ENCODE data around the gene PDGFB. TPM values are rescaled to one million over a fixed set of nuclear protein-coding genes. Genes with fewer than 3 reads are reported as not detected.

Gene PDGFB
- total RNA-seq, 1 experiment from 2014 or later, result 8.3 TPM

GRCh38 chr22:39209756-39210155, 35.0 kb downstream of the PDGFB start:
- H3K36me3 ChIP-seq (ENCODE audit: control insufficient read depth, insufficient read depth, low read length), result no peaks in the 10 kb centered on the region
- no peaks in the 10 kb centered on the region for H3K9me3 ChIP-seq
- no peaks in the 10 kb centered on the region for H3K27me3 ChIP-seq (replicated peaks; ENCODE audit: control insufficient read depth, insufficient read depth, low read length)
- Mint-ChIP-seq H3K27me3 (ENCODE audit: insufficient read depth, unreplicated experiment) (no peaks in the 10 kb centered on the region), H3K4me1 (ENCODE audit: low read depth, unreplicated experiment) (peaks cover 36% of the 10 kb centered on the region), H3K27ac (ENCODE audit: unreplicated experiment) (no peak overlapping the region), H3K36me3 (ENCODE audit: insufficient read depth, unreplicated experiment) (peaks cover 13% of the 10 kb centered on the region), H3K9me3 (ENCODE audit: unreplicated experiment) (no peaks in the 10 kb centered on the region), H3K4me3 (ENCODE audit: unreplicated experiment) (no peak overlapping the region)
- peaks cover 39% of the 10 kb centered on the region for H3K4me1 ChIP-seq
- POLR2A ChIA-PET, result no interaction called here
- no TSS peak for BruUV-seq (replicated peaks)
- TF ChIP-seq, protein P1, sequence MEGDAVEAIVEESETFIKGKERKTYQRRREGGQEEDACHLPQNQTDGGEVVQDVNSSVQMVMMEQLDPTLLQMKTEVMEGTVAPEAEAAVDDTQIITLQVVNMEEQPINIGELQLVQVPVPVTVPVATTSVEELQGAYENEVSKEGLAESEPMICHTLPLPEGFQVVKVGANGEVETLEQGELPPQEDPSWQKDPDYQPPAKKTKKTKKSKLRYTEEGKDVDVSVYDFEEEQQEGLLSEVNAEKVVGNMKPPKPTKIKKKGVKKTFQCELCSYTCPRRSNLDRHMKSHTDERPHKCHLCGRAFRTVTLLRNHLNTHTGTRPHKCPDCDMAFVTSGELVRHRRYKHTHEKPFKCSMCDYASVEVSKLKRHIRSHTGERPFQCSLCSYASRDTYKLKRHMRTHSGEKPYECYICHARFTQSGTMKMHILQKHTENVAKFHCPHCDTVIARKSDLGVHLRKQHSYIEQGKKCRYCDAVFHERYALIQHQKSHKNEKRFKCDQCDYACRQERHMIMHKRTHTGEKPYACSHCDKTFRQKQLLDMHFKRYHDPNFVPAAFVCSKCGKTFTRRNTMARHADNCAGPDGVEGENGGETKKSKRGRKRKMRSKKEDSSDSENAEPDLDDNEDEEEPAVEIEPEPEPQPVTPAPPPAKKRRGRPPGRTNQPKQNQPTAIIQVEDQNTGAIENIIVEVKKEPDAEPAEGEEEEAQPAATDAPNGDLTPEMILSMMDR (IDR thresholded peaks at IDR 0.05; ENCODE audit: insufficient read depth in 1 of 2, low read depth in 1 of 2, low read length in 1 of 2, severe bottlenecking in 1 of 2, unreplicated experiment in 1 of 2), result no peak
- H3K4me3 ChIP-seq (ENCODE audit: low read depth, low read length), result no peak overlapping the region
- intact Hi-C loops (cut with micrococcal nuclease; ENCODE audit: unreplicated experiment), result no loop called here
- CTCF ChIA-PET, result interaction anchor here (0.5 kb wide), 1 partner anchor 1548 kb away, joined by 3 read pairs; no protein-coding TSS in a partner anchor
- peak in 1 of 2 experiments; percentile 21 for DNase-seq

DNA sequence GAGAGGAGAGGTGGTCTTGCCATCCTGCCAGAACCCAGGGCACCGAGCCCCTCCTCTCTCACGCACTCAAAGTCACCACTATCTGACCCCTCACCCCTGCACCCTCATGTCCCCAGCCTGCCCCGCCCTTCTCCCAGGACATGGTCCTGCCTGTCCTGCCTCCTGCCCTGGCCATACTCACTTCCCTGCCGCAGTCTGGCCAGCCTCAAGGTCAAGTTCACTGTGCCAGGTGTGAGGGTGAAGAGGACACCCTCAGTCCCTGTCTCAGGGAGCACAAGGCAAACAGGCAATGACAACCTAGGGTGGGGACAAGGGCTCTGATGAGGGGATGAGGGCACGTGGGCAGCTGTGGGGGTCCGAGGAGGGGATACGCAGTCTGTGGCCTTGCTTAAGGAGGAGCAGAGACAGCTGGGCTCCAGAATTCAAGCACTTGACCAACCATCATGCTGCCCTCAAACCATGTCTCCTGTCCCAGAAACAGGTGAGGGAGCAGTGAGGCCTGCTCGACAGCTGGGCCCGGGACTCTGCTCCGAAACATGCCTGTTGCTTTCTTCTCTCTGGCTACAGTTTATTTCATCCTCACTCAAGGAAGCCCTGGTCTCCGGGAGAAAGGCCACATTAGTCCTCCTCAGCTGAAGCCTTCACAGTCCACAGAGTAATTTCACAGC, 36.6 kb downstream of the PDGFB start:
- Mint-ChIP-seq H3K4me3 (ENCODE audit: unreplicated experiment) (no peak overlapping the region), H3K36me3 (ENCODE audit: insufficient read depth, unreplicated experiment) (peaks cover 8% of the 10 kb centered on the region), H3K4me1 (ENCODE audit: low read depth, unreplicated experiment) (peaks cover 28% of the 10 kb centered on the region), H3K9me3 (ENCODE audit: unreplicated experiment) (no peaks in the 10 kb centered on the region), H3K27ac (ENCODE audit: unreplicated experiment) (peak overlapping the region; percentile 32), H3K27me3 (ENCODE audit: insufficient read depth, unreplicated experiment) (no peaks in the 10 kb centered on the region)
- TF ChIP-seq, protein P1 (IDR thresholded peaks at IDR 0.05; ENCODE audit: insufficient read depth in 1 of 2, low read depth in 1 of 2, low read length in 1 of 2, severe bottlenecking in 1 of 2, unreplicated experiment in 1 of 2), result no peak
- H3K4me1 ChIP-seq, result peaks cover 25% of the 10 kb centered on the region
- peak in 1 of 2 experiments; percentile 31 for DNase-seq
- CTCF ChIA-PET, result interaction anchor here (0.7 to 1.5 kb wide), 3 partner anchors 54 to 346 kb away, joined by 3 to 4 read pairs (median 4); partner anchors contain the start of gene RPL3
- H3K9me3 ChIP-seq, result no peaks in the 10 kb centered on the region
- POLR2A ChIA-PET, result no interaction called here
- H3K4me3 ChIP-seq (ENCODE audit: low read depth, low read length), result no peak overlapping the region
- intact Hi-C loops (cut with micrococcal nuclease; ENCODE audit: unreplicated experiment), result no loop called here
- H3K27me3 ChIP-seq (replicated peaks; ENCODE audit: control insufficient read depth, insufficient read depth, low read length), result no peaks in the 10 kb centered on the region
- H3K36me3 ChIP-seq (ENCODE audit: control insufficient read depth, insufficient read depth, low read length), result no peaks in the 10 kb centered on the region
- no TSS peak for BruUV-seq (replicated peaks)

- TF ChIP-seq, protein P1 (IDR thresholded peaks at IDR 0.05; ENCODE audit: insufficient read depth in 1 of 2, low read depth in 1 of 2, low read length in 1 of 2, severe bottlenecking in 1 of 2, unreplicated experiment in 1 of 2), result no peak
- H3K27me3 ChIP-seq (replicated peaks; ENCODE audit: control insufficient read depth, insufficient read depth, low read length), result no peaks in the 10 kb centered on the region
- no peak overlapping the region for H3K4me3 ChIP-seq (ENCODE audit: low read depth, low read length)
- no peak overlapping the region for H3K4me3 Mint-ChIP-seq (ENCODE audit: unreplicated experiment)
- H3K36me3 ChIP-seq (ENCODE audit: control insufficient read depth, insufficient read depth, low read length), result no peaks in the 10 kb centered on the region
- intact Hi-C loops (cut with micrococcal nuclease; ENCODE audit: unreplicated experiment), result no loop called here
- peaks cover 26% of the 10 kb centered on the region for H3K4me1 Mint-ChIP-seq (ENCODE audit: low read depth, unreplicated experiment)
- H3K27me3 Mint-ChIP-seq (ENCODE audit: insufficient read depth, unreplicated experiment), result no peaks in the 10 kb centered on the region
- CTCF ChIA-PET, result interaction anchor here (1.5 kb wide), 1 partner anchor 113 kb away, joined by 4 read pairs; the partner anchor contains the start of gene RPL3
- peaks cover 4% of the 10 kb centered on the region for H3K36me3 Mint-ChIP-seq (ENCODE audit: insufficient read depth, unreplicated experiment)
- H3K9me3 Mint-ChIP-seq (ENCODE audit: unreplicated experiment), result no peaks in the 10 kb centered on the region
- H3K4me1 ChIP-seq, result peaks cover 18% of the 10 kb centered on the region
- H3K9me3 ChIP-seq, result no peaks in the 10 kb centered on the region
- POLR2A ChIA-PET, result interaction anchor here (0.5 kb wide), 1 partner anchor 221 kb away, joined by 7 read pairs; no protein-coding TSS in a partner anchor
- peak in 1 of 2 experiments; percentile 31 for DNase-seq
- H3K27ac Mint-ChIP-seq (ENCODE audit: unreplicated experiment), result peak overlapping the region; percentile 83
- BruUV-seq (replicated peaks), result no TSS peak
Measured at GRCh38 chr22:39207141-39208012, 37.4 kb downstream of the PDGFB start.

Data from Caco-2 (cell line).